Measurements from ENCODE around the gene CPSF6.

DNA sequence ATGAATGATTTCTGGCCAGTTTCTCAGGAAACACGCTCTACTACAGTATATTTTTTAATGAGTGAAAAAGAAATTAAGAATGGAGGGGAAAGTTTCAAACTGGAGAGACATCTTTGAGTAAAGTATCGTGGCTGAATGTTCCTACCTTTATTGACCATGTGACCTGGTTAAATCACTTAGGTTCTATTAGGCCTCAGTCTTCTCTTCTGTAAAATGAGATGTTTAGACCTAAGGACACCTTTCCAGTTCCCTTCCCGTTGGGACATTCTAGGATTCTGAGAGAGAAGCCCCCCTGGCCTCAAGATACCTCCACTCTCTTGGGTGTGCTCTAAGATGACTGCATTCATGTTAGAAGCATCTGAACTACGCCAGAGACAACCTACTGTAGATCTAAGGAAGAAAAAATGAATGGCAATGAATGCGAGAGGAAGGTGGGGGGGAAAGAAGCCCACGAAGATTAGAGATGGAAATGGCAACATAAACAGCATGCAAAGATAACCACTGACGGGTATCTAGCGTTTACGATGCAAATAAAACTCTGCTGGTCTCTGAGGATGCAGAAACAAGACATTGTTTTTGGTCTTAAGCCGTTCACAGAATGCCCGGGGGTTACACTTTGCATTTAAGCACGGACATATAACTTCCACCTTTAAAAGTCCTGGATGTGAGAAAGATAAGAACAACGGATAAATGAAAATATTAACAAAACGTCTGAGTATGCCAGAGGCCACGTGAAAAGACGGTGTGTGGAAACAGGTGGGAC lies 599 bp upstream of the CPSF6 start:
- TF ChIP-seq, protein P1, sequence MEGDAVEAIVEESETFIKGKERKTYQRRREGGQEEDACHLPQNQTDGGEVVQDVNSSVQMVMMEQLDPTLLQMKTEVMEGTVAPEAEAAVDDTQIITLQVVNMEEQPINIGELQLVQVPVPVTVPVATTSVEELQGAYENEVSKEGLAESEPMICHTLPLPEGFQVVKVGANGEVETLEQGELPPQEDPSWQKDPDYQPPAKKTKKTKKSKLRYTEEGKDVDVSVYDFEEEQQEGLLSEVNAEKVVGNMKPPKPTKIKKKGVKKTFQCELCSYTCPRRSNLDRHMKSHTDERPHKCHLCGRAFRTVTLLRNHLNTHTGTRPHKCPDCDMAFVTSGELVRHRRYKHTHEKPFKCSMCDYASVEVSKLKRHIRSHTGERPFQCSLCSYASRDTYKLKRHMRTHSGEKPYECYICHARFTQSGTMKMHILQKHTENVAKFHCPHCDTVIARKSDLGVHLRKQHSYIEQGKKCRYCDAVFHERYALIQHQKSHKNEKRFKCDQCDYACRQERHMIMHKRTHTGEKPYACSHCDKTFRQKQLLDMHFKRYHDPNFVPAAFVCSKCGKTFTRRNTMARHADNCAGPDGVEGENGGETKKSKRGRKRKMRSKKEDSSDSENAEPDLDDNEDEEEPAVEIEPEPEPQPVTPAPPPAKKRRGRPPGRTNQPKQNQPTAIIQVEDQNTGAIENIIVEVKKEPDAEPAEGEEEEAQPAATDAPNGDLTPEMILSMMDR (optimal IDR thresholded peaks at IDR 0.05 in 1 of 3, IDR thresholded peaks at IDR 0.05 in 1 of 3, conservative IDR thresholded peaks at IDR 0.05 in 1 of 3; ENCODE audit: extremely low read depth in 1 of 3, insufficient read depth in 2 of 3, low read length in 3 of 3), result no peak
- no peak for TF ChIP-seq EZH2 (IDR thresholded peaks at IDR 0.05; ENCODE audit: low read length)

Measured in keratinocyte (primary cell).